H1 (cell line): Measurements from ENCODE around the gene USH2A. TPM values are rescaled to one million over a fixed set of nuclear protein-coding genes. Genes with fewer than 3 reads are reported as not detected.

Source experiments
- CTCF ChIA-PET: fragments of 300-600 bp; sonication (Branson Sonifier 250); formaldehyde crosslinking; loops from one replicate; lab custom pipeline; 2021; ENCODE audit not compliant: partially characterized antibody; lab: Charles Lee
- POLR2A ChIA-PET: fragments of 300-600 bp; sonication (Branson Sonifier 250); formaldehyde crosslinking; loops from one replicate; lab custom pipeline; 2021; ENCODE audit warnings: inconsistent platforms; ENCODE audit not compliant: partially characterized antibody; lab: Charles Lee
- DNase-seq, 2 experiments: peaks; one replicate each; pipeline versions ENCODE4 v3.0.0 to v3.0.0-alpha.2; 2010 to 2022; ENCODE audit warnings: low spot score in 2 of 2, low read depth in 1 of 2, mixed read lengths in 1 of 2
- FAIRE-seq: peaks from 2 replicates; lab custom pipeline; 2011; peaks lifted over from hg19 to GRCh38; lab: Jason Lieb, UNC
- H2AFZ ChIP-seq: 2 replicates; pipeline ENCODE4 v1.8.1; 2012; ENCODE audit warnings: low read length, inconsistent platforms
- H2AK5ac ChIP-seq: 2 replicates; pipeline ENCODE4 v1.6.1; 2013; ENCODE audit warnings: low read depth, low read length
- H2BK120ac ChIP-seq: replicated peaks from 2 replicates; pipeline ENCODE3; 2013; ENCODE audit warnings: low read depth, low read length, inconsistent platforms
- H2BK12ac ChIP-seq: 2 replicates; pipeline ENCODE4 v1.6.1; 2013; ENCODE audit warnings: low read depth, low read length
- H2BK15ac ChIP-seq: 2 replicates; pipeline ENCODE4 v1.6.1; 2013; ENCODE audit warnings: low read length
- H2BK20ac ChIP-seq: 2 replicates; pipeline ENCODE4 v1.6.1; 2013; ENCODE audit warnings: low read length
- H2BK5ac ChIP-seq: 2 replicates; pipeline ENCODE4 v1.6.1; 2013; ENCODE audit warnings: low read depth, low read length
- H3K14ac ChIP-seq: 2 replicates; pipeline ENCODE4 v1.6.1; 2013; ENCODE audit warnings: inconsistent platforms; ENCODE audit not compliant: insufficient read length
- H3K18ac ChIP-seq: 2 replicates; pipeline ENCODE4 v1.6.1; 2013; ENCODE audit warnings: low read length; ENCODE audit errors: extremely low read depth
- H3K23ac ChIP-seq: 2 replicates; pipeline ENCODE4 v1.6.1; 2013; ENCODE audit warnings: inconsistent platforms; ENCODE audit not compliant: insufficient read length
- H3K23me2 ChIP-seq: 2 replicates; pipeline ENCODE4 v1.6.1; 2013; ENCODE audit warnings: low read depth, low read length
- H3K27ac ChIP-seq: 2 replicates; pipeline ENCODE4 v1.6.1; 2011; ENCODE audit warnings: low read depth, low read length, inconsistent platforms
- H3K27me3 ChIP-seq, 4 experiments: replicated peaks in 1 of 4; 1 replicate in 1 of 4; 2 replicates in 3 of 4; pipeline versions ENCODE4 v1.6.1 to v1.8.1; 2011 to 2013; ENCODE audit warnings: low read length in 3 of 4, mild to moderate bottlenecking in 3 of 4, inconsistent platforms in 2 of 4, mixed read lengths in 2 of 4, moderate library complexity in 1 of 4; ENCODE audit not compliant: control insufficient read depth in 3 of 4, insufficient read depth in 3 of 4; ENCODE audit errors: extremely low read depth in 1 of 4
- H3K36me3 ChIP-seq, 4 experiments: 2 replicates each; pipeline versions ENCODE4 v1.6.1 to v1.8.1; 2011 to 2013; ENCODE audit warnings: mild to moderate bottlenecking in 4 of 4, low read length in 3 of 4, moderate library complexity in 2 of 4, control low read depth in 1 of 4, inconsistent platforms in 1 of 4; ENCODE audit not compliant: insufficient read depth in 4 of 4, control insufficient read depth in 2 of 4
- H3K4ac ChIP-seq: replicated peaks from 2 replicates; pipeline ENCODE3; 2013; ENCODE audit warnings: low read length, low read depth, mixed read lengths, inconsistent platforms; ENCODE audit not compliant: insufficient read length
- H3K4me1 ChIP-seq, 4 experiments: replicated peaks in 1 of 4; 1 replicate in 1 of 4; 2 replicates in 3 of 4; pipeline versions ENCODE4 v1.6.1 to v1.8.1; 2011 to 2013; ENCODE audit warnings: low read length in 3 of 4, inconsistent platforms in 2 of 4, mixed read lengths in 1 of 4; ENCODE audit not compliant: insufficient read depth in 4 of 4, control insufficient read depth in 3 of 4
- H3K4me2 ChIP-seq, 2 experiments: 2 replicates each; pipeline versions ENCODE4 v1.6.1 to v1.8.1; 2011 to 2013; ENCODE audit warnings: low read depth in 2 of 2, low read length in 2 of 2, control low read depth in 1 of 2, inconsistent platforms in 1 of 2, mild to moderate bottlenecking in 1 of 2; ENCODE audit not compliant: insufficient read depth in 1 of 2
- H3K4me3 ChIP-seq, 4 experiments: fragments of 200-600, 300-600 bp in 1 of 4; sonication (generic), shearing (Covaris generic), sonication (Bioruptor Twin) in 1 of 4; 2 replicates each; pipeline versions ENCODE4 v1.5.1 to v1.8.1; 2011 to 2016; ENCODE audit warnings: low read length in 4 of 4, low read depth in 3 of 4, control low read depth in 2 of 4, inconsistent platforms in 2 of 4, mild to moderate bottlenecking in 2 of 4, mixed read lengths in 1 of 4, moderate library complexity in 1 of 4; ENCODE audit not compliant: insufficient read depth in 2 of 4; ENCODE audit errors: extremely low read depth in 1 of 4
- H3K56ac ChIP-seq: replicated peaks from 2 replicates; pipeline ENCODE3; 2013; ENCODE audit warnings: low read depth, mild to moderate bottlenecking, mixed read lengths, low read length, inconsistent platforms; ENCODE audit not compliant: insufficient read length
- H3K79me1 ChIP-seq: 2 replicates; pipeline ENCODE4 v1.6.1; 2013; ENCODE audit warnings: low read depth, low read length, control low read depth
- H3K79me2 ChIP-seq, 2 experiments: 2 replicates each; pipeline versions ENCODE4 v1.6.1 to v1.8.1; 2012 to 2013; ENCODE audit warnings: low read length in 2 of 2, mild to moderate bottlenecking in 2 of 2, inconsistent platforms in 1 of 2; ENCODE audit not compliant: insufficient read depth in 2 of 2, control insufficient read depth in 1 of 2
- H3K9ac ChIP-seq, 4 experiments: replicated peaks in 1 of 4; 1 replicate in 1 of 4; 2 replicates in 3 of 4; pipeline versions ENCODE4 v1.6.1 to v1.8.1; 2011 to 2013; ENCODE audit warnings: low read depth in 3 of 4, low read length in 3 of 4, control low read depth in 2 of 4, mild to moderate bottlenecking in 2 of 4, moderate library complexity in 2 of 4, inconsistent platforms in 1 of 4; ENCODE audit errors: extremely low read depth in 1 of 4
- H3K9me3 ChIP-seq, 2 experiments: 2 replicates each; pipeline versions ENCODE4 v1.6.1 to v1.8.1; 2012 to 2013; ENCODE audit warnings: mild to moderate bottlenecking in 2 of 2, moderate library complexity in 2 of 2, control low read depth in 1 of 2, inconsistent platforms in 1 of 2, low read depth in 1 of 2, low read length in 1 of 2, mixed read lengths in 1 of 2; ENCODE audit not compliant: insufficient read depth in 2 of 2
- H4K20me1 ChIP-seq, 2 experiments: replicated peaks in 1 of 2; 2 replicates each; pipeline versions ENCODE3 to v1.8.1; 2011 to 2013; ENCODE audit warnings: inconsistent platforms in 2 of 2, low read length in 2 of 2, mild to moderate bottlenecking in 1 of 2; ENCODE audit not compliant: insufficient read depth in 2 of 2, control insufficient read depth in 1 of 2
- H4K5ac ChIP-seq: 2 replicates; pipeline ENCODE4 v1.6.1; 2013; ENCODE audit warnings: low read length, low read depth, mixed read lengths, inconsistent platforms; ENCODE audit not compliant: insufficient read length
- H4K8ac ChIP-seq: 2 replicates; pipeline ENCODE4 v1.8.0; 2013; ENCODE audit warnings: mild to moderate bottlenecking, moderate library complexity, low read length, inconsistent platforms; ENCODE audit not compliant: insufficient read depth; ENCODE audit errors: extremely low read depth
- H4K91ac ChIP-seq: replicated peaks from 2 replicates; pipeline ENCODE3; 2013; ENCODE audit warnings: low read length, mixed read lengths, inconsistent platforms; ENCODE audit not compliant: insufficient read length
- ATF3 ChIP-seq: IDR thresholded peaks from 2 replicates; pipeline ENCODE4 v1.6.1; 2011; ENCODE audit warnings: low read depth, mild to moderate bottlenecking, low read length; ENCODE audit not compliant: insufficient read depth
- BRCA1 ChIP-seq: IDR thresholded peaks from 2 replicates; pipeline ENCODE4 v1.6.1; 2012; ENCODE audit warnings: low read depth, low read length, improper control_type of control experiment
- CBX5 ChIP-seq: fragments of 300-800, 300-1000 bp; sonication (generic); IDR thresholded peaks from 2 replicates; pipeline ENCODE4 v1.7.1; 2016; ENCODE audit warnings: antibody characterized with exemption, low read length, low read depth
- CHD2 ChIP-seq: IDR thresholded peaks from 2 replicates; pipeline ENCODE4 v1.6.1; 2012; ENCODE audit warnings: low read length, improper control_type of control experiment
- E2F6 ChIP-seq: IDR thresholded peaks from 2 replicates; pipeline ENCODE4 v1.6.1; 2012; ENCODE audit warnings: inconsistent platforms
- FOSL1 ChIP-seq: IDR thresholded peaks from 2 replicates; pipeline ENCODE4 v1.6.1; 2011; ENCODE audit warnings: mild to moderate bottlenecking, low read depth, low read length, moderate library complexity; ENCODE audit not compliant: insufficient read depth
- GTF2F1 ChIP-seq: IDR thresholded peaks from 2 replicates; pipeline ENCODE4 v1.6.1; 2012; ENCODE audit warnings: low read depth, low read length, improper control_type of control experiment, borderline replicate concordance
- JUND ChIP-seq: IDR thresholded peaks from 2 replicates; pipeline ENCODE4 v1.6.1; 2011; ENCODE audit warnings: mild to moderate bottlenecking, improper control_type of control experiment, low read length
- NRF1 ChIP-seq: IDR thresholded peaks from 2 replicates; pipeline ENCODE4 v1.6.1; 2011; ENCODE audit warnings: mild to moderate bottlenecking, low read depth, low read length, improper control_type of control experiment
- RBBP5 ChIP-seq: IDR thresholded peaks from 2 replicates; pipeline ENCODE4 v1.7.1; 2012; ENCODE audit warnings: low read depth, mild to moderate bottlenecking, inconsistent platforms, low read length, moderate library complexity, borderline replicate concordance
- SIRT6 ChIP-seq: IDR thresholded peaks from one replicate; pipeline ENCODE4 v1.7.1; 2012; ENCODE audit warnings: low read length, inconsistent platforms
- SP2 ChIP-seq: IDR thresholded peaks from 2 replicates; pipeline ENCODE4 v1.6.1; 2012; ENCODE audit warnings: mild to moderate bottlenecking, low read length, inconsistent platforms
- ZNF274 ChIP-seq: IDR thresholded peaks from 2 replicates; pipeline ENCODE4 v1.7.0; 2012; ENCODE audit warnings: low read length, borderline replicate concordance; ENCODE audit errors: extremely low read depth
- WGBS, 2 experiments: shearing (Covaris generic) in 1 of 2; methylation state at CpG; one replicate each; pipeline versions ENCODE4 v1.1.6 to v1.1.7; 2013 to 2015; ENCODE audit warnings: low lambda C conversion rate in 2 of 2, mixed read lengths in 2 of 2, inconsistent platforms in 1 of 2, low coverage in 1 of 2, missing lambda C conversion rate in 1 of 2; ENCODE audit not compliant: insufficient replicate concordance in 2 of 2, insufficient coverage in 1 of 2, insufficient read length in 1 of 2; ENCODE audit errors: extremely low coverage in 1 of 2, missing lambda C conversion rate in 1 of 2; 5-methylcytosine and 5-hydroxymethylcytosine counted together
- polyA plus RNA-seq, 7 experiments: library from polyadenylated mRNA; depleted of rRNA in 3 of 7; stranded (reverse) in 5 of 7; unstranded in 2 of 7; fragments of >200 nt in 5 of 7; fragments of 200-250 nt in 2 of 7; gene quantifications; 1 replicate in 5 of 7; 2 replicates in 1 of 7; 4 replicates in 1 of 7; pipeline versions ENCODE4 v1.2.1 to v1.2.3, GENCODE V29; 2011 to 2013; ENCODE audit warnings: missing spikeins in 2 of 7, mixed read lengths in 2 of 7
- total RNA-seq: library from RNA; stranded (reverse); fragmentation: NEBNext Ultra II Directional; extraction: Animal tissue kit (Norgen Biotek cat#: 25700); gene quantifications from 2 replicates; pipeline ENCODE4 v1.2.1, GENCODE V29; 2021

Gene USH2A
- total and polyA plus RNA-seq, 2 of the 8 experiments (the other 6 are each of a cell fraction or from before 2014, with no cell fraction given) = 0.02 to 0.17 TPM

- no peak for FAIRE-seq
- CTCF ChIA-PET = interaction anchor here (0.6 kb wide), 2 partner anchors 65 to 119 kb away, joined by 3 read pairs; no protein-coding TSS in a partner anchor
- 98% methylated on average over 12 of the region's 12 CpGs; no CpG with 5 or more reads in 1 of the 2 experiments for WGBS, 2 experiments
Observed at GRCh38 chr1:215926670-215927069, 496.6 kb downstream of the USH2A start.

More at GRCh38 chr1:215926670-215927069, 496.6 kb downstream of the USH2A start:
- H2BK120ac ChIP-seq = no peak overlapping the region
- DNase-seq = no peak
- no peaks in the 10 kb centered on the region for H3K9me3 ChIP-seq
- H4K8ac ChIP-seq = no peak overlapping the region
- H2BK5ac ChIP-seq = no peak overlapping the region
- POLR2A ChIA-PET = no interaction called here
- H2BK20ac ChIP-seq = no peak overlapping the region
- H3K27ac ChIP-seq = no peak overlapping the region
- H2BK15ac ChIP-seq = no peak overlapping the region
- no peak overlapping the region for H3K23ac ChIP-seq
- no peak for TF ChIP-seq ATF3
- no peak for TF ChIP-seq CHD2
- TF ChIP-seq SP2 = no peak
- TF ChIP-seq BRCA1 = no peak
- no peak for TF ChIP-seq GTF2F1
- TF ChIP-seq SIRT6 = no peak
- no peak for TF ChIP-seq JUND
- no peak for TF ChIP-seq RBBP5
- no peak for TF ChIP-seq CBX5
- no peak for TF ChIP-seq NRF1
- TF ChIP-seq ZNF274 = no peak
- no peak for TF ChIP-seq E2F6
- no peak for TF ChIP-seq FOSL1
- H2AFZ ChIP-seq = no peak overlapping the region
- H3K4me3 ChIP-seq = no peak overlapping the region
- no peaks in the 10 kb centered on the region for H3K4me1 ChIP-seq
- H3K4ac ChIP-seq = no peak overlapping the region
- no peak overlapping the region for H2BK12ac ChIP-seq
- no peaks in the 10 kb centered on the region for H3K79me1 ChIP-seq
- H3K27me3 ChIP-seq = no peaks in the 10 kb centered on the region
- H3K56ac ChIP-seq = no peak overlapping the region
- H3K4me2 ChIP-seq = no peak overlapping the region
- H4K20me1 ChIP-seq = no peaks in the 10 kb centered on the region
- H3K14ac ChIP-seq = no peak overlapping the region
- no peak overlapping the region for H3K18ac ChIP-seq
- H3K79me2 ChIP-seq = no peaks in the 10 kb centered on the region
- no peak overlapping the region for H3K9ac ChIP-seq
- no peaks in the 10 kb centered on the region for H3K36me3 ChIP-seq
- H4K5ac ChIP-seq = no peak overlapping the region
- no peaks in the 10 kb centered on the region for H3K23me2 ChIP-seq
- H2AK5ac ChIP-seq = no peak overlapping the region
- no peak overlapping the region for H4K91ac ChIP-seq
